Left colon (tissue), 2 donors: ENCODE data around the gene NEGR1. TPM values are rescaled to one million over a fixed set of nuclear protein-coding genes. Genes with fewer than 3 reads are reported as not detected.
A peak's percentile ranks its signal among the peaks of the same experiment; 100 is the strongest.

ENCODE experiments used
- ATAC-seq: fragments of 200-7000 bp; cut with Tn5 transposase; one replicate; pipeline ENCODE4 v1.9.1; 2020; ENCODE audit warnings: mild to moderate bottlenecking, moderate library complexity
- DNase-seq, 2 donors: peaks; one replicate each; pipeline ENCODE4 v3.0.0-alpha.2; 2020
- intact Hi-C, 2 donors: fragments of 100-400 bp; cut with DNase I in 1 of 2; cut with micrococcal nuclease in 1 of 2; formaldehyde crosslinking; loops; one replicate each; pipeline versions ENCODE4 v1.11.2 to v1.14.0; 2022; cut with DNase I, micrococcal nuclease
- total RNA-seq, 2 donors: library from RNA; stranded (reverse); fragmentation: NEBNext Ultra II Directional; extraction: Animal tissue kit (Norgen Biotek cat#: 25700); gene quantifications; one replicate each; pipeline ENCODE4 v1.2.1, GENCODE V29; 2021
- donor health status: DM: no; HTN: no; CAD: no.
- donor health status: DM: yes; HTN: yes; CAD: no.

Gene NEGR1
- total RNA-seq, 2 donors from 2014 or later: 4.2 to 13.1 TPM

- DNase-seq: no peak
- ATAC-seq: no peak
- intact Hi-C loops: no loop called here
Observed at GRCh38 chr1:71781450-71781849, 500.9 kb downstream of the NEGR1 start.

GRCh38 chr1:71780681-71781080, 501.7 kb downstream of the NEGR1 start:
- intact Hi-C loops: no loop called here
- no peak for ATAC-seq
- no peak for DNase-seq

- intact Hi-C loops: no loop called here
- DNase-seq (no peak), ATAC-seq (no peak)
Observed at GRCh38 chr1:71778940-71779339, 503.4 kb downstream of the NEGR1 start.

- DNase-seq (no peak), ATAC-seq (no peak)
- intact Hi-C loops: no loop called here
Observed at GRCh38 chr1:71777094-71777493, 505.2 kb downstream of the NEGR1 start.

GRCh38 chr1:71774705-71775104, 507.6 kb downstream of the NEGR1 start:
- ATAC-seq (no peak), DNase-seq (no peak)
- intact Hi-C loops: no loop called here

- ATAC-seq (no peak), DNase-seq (no peak)
- intact Hi-C loops: no loop called here
Observed at GRCh38 chr1:71770121-71770520, 512.2 kb downstream of the NEGR1 start.

- ATAC-seq: no peak
- intact Hi-C loops: no loop called here
- no peak for DNase-seq
Observed at GRCh38 chr1:71766748-71767147, 515.6 kb downstream of the NEGR1 start.

GRCh38 chr1:71762514-71763255, 519.7 kb downstream of the NEGR1 start:
- peak; percentile 95 for ATAC-seq
- DNase-seq: no peak
- intact Hi-C loops: no loop called here

GRCh38 chr1:71755441-71755840, 526.9 kb downstream of the NEGR1 start:
- intact Hi-C loops: no loop called here
- no peak for ATAC-seq

GRCh38 chr1:71753746-71754145, 528.6 kb downstream of the NEGR1 start:
- ATAC-seq: peak; percentile 43
- intact Hi-C loops: no loop called here

More at GRCh38 chr1:71755441-71755840, 526.9 kb downstream of the NEGR1 start:
- no peak for DNase-seq

GRCh38 chr1:71745326-71745725, 537.0 kb downstream of the NEGR1 start:
- intact Hi-C loops: no loop called here
- ATAC-seq (no peak), DNase-seq (no peak)

More at GRCh38 chr1:71753746-71754145, 528.6 kb downstream of the NEGR1 start:
- DNase-seq: no peak

GRCh38 chr1:71743862-71744261, 538.5 kb downstream of the NEGR1 start:
- intact Hi-C loops: no loop called here
- DNase-seq (no peak), ATAC-seq (no peak)

GRCh38 chr1:71738910-71739309, 543.4 kb downstream of the NEGR1 start:
- no peak for ATAC-seq
- no peak for DNase-seq
- intact Hi-C loops: no loop called here

- DNase-seq (no peak), ATAC-seq (no peak)
- intact Hi-C loops: no loop called here
Observed at GRCh38 chr1:71738256-71738655, 544.1 kb downstream of the NEGR1 start.

GRCh38 chr1:71737768-71738167, 544.6 kb downstream of the NEGR1 start:
- DNase-seq (no peak), ATAC-seq (no peak)
- intact Hi-C loops: no loop called here

- DNase-seq (no peak), ATAC-seq (no peak)
- intact Hi-C loops: no loop called here
Observed at GRCh38 chr1:71733121-71733520, 549.2 kb downstream of the NEGR1 start.

- DNase-seq: no peak
- intact Hi-C loops: no loop called here
- ATAC-seq: no peak
Observed at GRCh38 chr1:71721532-71721931, 560.8 kb downstream of the NEGR1 start.

- ATAC-seq: no peak
- intact Hi-C loops: no loop called here
- DNase-seq: no peak
Observed at GRCh38 chr1:71719330-71719729, 563.0 kb downstream of the NEGR1 start.

GRCh38 chr1:71717186-71717585, 565.2 kb downstream of the NEGR1 start:
- intact Hi-C loops: no loop called here
- ATAC-seq (no peak), DNase-seq (no peak)

GRCh38 chr1:71711456-71711855, 570.9 kb downstream of the NEGR1 start:
- intact Hi-C loops: no loop called here
- DNase-seq: no peak
- ATAC-seq: no peak

GRCh38 chr1:71706029-71706671, 576.2 kb downstream of the NEGR1 start:
- DNase-seq (no peak), ATAC-seq (no peak)
- intact Hi-C loops: no loop called here
